HG03060 (cell line): ENCODE results near the gene OR4K17.
"Not testable (repeated sequence)": the region's sequence is repeated elsewhere in the genome, so short reads cannot be mapped to it uniquely, and the experiment has no call there.

Experiments used
- ATAC-seq: cut with Tn5 transposase; IDR thresholded peaks from one replicate; pipeline ENCODE4 v1.9.1; 2021; ENCODE audit warnings: low read depth, moderate number of reproducible peaks; ENCODE audit not compliant: unreplicated experiment

The OR4K17 gene

DNA sequence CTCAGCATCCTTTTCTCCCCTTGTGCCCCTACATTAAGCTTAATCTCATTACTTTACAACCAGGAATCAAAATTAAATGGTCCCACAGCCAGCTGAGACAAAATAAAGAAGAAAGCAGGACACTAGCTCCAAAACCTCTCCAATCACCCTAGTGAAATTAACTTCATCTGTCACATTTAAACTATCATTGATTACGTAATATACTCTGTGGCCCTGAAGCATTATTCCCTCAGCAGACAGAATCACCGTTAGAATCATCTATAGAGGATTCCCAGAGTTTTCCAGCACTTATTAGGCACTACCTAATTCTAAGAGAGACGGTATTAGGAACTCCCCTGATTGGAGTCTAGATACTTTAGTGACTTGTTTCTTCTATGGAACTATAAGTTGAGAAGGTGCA is at the start of gene OR4K17:
TSS of gene OR4K17 (plus strand) at position 302 of the 400 bp plus-strand sequence. CDS start 6,761 bp downstream, outside the sequence.
- ATAC-seq = no peak

DNA sequence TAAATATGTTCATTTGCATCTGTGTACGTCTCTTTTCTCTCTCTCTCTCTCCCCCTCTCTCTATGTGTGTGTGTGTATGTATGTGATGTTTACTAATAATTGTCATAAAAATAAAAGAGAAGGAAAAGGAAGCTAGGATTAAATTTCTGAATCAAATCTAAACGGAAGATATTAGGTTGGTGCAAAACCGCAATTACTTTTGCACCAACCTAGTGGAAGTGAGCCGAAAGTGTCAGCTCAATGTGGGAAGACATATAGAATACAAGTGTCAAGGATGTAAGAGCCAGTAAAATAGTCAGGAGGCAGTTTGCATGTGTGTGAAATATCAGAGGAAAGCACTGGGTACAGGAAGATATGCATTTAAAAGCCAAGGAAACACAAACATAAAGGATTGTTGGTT is 18.5 kb upstream of the OR4K17 start:
- ATAC-seq = no peak

DNA sequence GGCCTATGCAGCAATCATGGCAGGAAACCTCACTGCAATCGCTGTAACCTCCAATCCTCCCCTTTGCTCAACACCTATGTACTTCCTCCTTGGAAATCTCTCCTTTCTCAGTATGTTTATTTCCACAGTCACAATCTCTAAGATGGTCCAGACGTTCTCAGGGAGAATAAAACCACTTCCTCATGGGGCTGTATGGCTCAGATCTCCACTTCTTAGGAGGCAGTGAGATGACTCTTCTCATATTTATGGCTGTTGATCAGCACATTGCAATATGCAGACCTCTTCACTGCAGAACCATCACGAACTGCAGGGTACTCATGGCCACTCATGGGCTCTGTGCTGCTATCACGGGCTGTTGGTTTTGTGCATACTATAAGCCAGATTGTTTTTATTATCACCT is 17.1 kb upstream of the OR4K17 start:
- ATAC-seq = no peak

GRCh38 chr14:20098926-20099770 is 11.4 kb upstream of the OR4K17 start:
- not testable (repeated sequence) for ATAC-seq

DNA sequence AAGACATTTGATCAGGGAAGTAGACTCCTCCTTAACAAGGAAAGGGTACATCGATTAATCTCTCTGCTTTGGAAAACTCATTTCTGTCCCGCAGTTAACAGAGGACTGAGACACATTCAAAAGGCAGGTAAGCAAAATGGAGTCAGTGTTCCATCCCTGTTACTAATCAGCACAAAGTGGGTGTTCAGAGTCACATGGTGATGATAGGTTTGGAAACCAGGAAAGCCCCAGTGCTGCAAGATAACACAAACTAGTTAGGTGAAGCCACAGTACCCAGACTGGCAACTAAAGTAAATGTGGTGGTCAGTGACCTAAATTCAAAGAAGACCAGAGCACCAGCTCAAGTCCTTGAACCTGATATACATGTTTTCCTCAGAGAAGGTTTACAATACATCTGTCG is 1.8 kb downstream of the OR4K17 start:
- no peak for ATAC-seq

DNA sequence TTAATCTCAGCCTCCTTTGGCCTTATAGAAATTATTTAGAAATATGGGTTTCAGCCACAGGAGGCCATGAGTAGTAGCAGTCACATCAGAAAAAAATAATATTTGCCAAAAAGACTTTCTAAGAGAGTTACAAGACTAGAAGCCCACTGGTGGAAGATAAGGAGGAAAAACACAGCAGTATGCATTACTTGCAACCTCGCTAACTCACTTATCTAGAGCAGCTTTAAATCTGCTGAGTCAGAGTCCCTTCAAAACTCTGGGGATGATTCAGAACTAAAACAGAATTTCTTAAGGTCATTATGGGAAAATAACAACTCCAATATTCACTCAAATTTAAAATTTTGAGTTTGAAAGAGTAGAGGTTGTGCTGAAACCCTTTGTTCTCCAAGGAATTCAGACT is 6.2 kb downstream of the OR4K17 start:
- ATAC-seq = no peak

- no peak for ATAC-seq
Measured at GRCh38 chr14:20118795-20119194, 8.3 kb downstream of the OR4K17 start.

DNA sequence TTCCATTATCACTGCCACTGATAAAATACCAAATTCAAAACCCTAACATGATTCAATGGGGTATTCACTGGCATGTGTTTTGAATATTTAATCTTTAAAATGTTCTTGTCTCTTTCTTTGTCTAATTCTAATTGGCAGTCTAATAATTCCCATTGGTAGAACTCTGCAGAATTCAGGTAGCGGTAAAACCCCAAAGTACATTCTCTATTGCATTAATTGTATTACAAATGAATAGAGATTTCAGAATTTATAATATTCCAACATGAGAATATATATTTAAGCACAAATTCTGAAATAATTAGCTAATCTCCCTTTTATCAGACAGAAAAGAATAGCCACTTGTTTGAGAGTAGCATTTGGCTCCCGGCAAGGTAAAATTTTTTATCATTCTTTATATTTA is 28.0 kb downstream of the OR4K17 start, which contains the start of gene OR4N5:
TSS of gene OR4N5 (plus strand) at position 301 of the 400 bp plus-strand sequence. CDS start 4,916 bp downstream, outside the sequence.
- ATAC-seq = no peak

GRCh38 chr14:20143911-20144310 is 33.4 kb downstream of the OR4K17 start:
- no peak for ATAC-seq

DNA sequence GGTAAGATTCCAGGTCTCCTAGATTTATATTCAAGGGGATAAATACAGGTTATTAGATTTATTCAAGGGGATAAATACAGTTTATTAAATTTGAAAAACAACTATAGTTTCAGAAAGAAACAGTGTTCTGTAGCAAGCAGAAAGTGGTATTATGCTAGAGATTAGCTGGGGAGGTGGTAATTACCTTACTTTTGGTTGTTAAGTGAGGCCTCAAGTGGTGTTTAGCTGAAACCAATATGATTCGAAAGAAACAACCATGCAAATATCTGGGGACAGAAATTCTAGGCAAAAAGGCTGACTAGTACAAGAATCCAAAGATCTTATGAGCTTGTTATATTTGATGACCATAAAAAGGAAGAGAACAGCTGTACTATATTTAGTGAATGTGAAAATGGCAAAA is 34.3 kb downstream of the OR4K17 start:
- no peak for ATAC-seq

DNA sequence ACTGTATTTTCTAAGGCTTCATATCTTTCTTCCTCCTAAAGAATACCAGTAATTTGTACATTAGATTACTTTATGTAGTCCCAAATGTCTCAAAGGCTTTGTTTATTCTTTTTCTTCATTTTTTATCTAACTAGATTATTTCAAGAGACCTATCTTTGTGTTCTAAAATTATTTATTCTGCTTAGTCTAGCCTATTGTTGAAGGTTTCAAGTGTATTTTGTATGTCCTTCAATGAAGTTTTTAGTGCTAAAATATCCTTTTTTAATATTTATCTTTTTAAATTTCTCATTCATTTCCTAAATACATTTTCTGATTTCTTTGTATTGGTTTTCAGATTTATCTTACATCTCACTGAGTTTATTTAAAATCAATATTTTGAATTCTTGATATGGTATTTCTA is 53.9 kb downstream of the OR4K17 start:
- ATAC-seq = no peak

DNA sequence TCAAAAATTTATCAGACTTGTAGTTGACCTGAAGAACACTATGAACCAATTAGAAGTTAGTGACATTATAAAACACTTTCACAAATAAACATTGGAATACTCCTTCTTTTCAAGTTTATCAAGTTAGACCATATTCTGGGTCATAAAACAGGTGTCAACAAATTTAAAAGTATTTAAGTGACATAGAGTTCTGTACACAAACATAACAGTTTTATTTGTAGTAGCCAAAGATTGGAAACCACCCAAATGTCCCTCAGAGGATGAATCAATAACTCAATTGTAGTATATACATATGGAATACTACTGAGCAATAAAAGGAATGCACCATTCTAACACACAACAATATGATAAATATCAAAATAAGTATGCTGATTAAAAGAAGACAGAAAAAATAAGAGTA is 56.6 kb downstream of the OR4K17 start:
- ATAC-seq = no peak

GRCh38 chr14:20169852-20170251 is 59.3 kb downstream of the OR4K17 start:
- not testable (repeated sequence) for ATAC-seq
